GM10248 (cell line): ENCODE results near the gene TPX2.

ENCODE experiments used
- CTCF ChIA-PET: fragments of 300-600 bp; sonication (Branson Sonifier 250); formaldehyde crosslinking; extraction: SDS; loops from one replicate; lab custom pipeline; 2021; ENCODE audit warnings: antibody characterized with exemption; lab: Yijun Ruan, JAX
- POLR2A ChIA-PET: fragments of 350-650 bp; sonication (Branson Sonifier 250); formaldehyde crosslinking; extraction: SDS; loops from one replicate; lab custom pipeline; 2020; ENCODE audit warnings: antibody characterized with exemption; lab: Yijun Ruan, JAX
- DNase-seq: peaks from one replicate; pipeline ENCODE4 v3.0.0; 2012; ENCODE audit errors: extremely low spot score
- TF ChIP-seq, protein P1 (sequence below): IDR thresholded peaks from 2 replicates; pipeline ENCODE4 v1.5.1; 2012; ENCODE audit warnings: mild to moderate bottlenecking, low read depth; ENCODE audit errors: extremely low read depth, missing control alignments, control extremely low read depth

Gene TPX2

GRCh38 chr20:31837896-31838397, 98.9 kb downstream of the TPX2 start:
- TF ChIP-seq, protein P1, sequence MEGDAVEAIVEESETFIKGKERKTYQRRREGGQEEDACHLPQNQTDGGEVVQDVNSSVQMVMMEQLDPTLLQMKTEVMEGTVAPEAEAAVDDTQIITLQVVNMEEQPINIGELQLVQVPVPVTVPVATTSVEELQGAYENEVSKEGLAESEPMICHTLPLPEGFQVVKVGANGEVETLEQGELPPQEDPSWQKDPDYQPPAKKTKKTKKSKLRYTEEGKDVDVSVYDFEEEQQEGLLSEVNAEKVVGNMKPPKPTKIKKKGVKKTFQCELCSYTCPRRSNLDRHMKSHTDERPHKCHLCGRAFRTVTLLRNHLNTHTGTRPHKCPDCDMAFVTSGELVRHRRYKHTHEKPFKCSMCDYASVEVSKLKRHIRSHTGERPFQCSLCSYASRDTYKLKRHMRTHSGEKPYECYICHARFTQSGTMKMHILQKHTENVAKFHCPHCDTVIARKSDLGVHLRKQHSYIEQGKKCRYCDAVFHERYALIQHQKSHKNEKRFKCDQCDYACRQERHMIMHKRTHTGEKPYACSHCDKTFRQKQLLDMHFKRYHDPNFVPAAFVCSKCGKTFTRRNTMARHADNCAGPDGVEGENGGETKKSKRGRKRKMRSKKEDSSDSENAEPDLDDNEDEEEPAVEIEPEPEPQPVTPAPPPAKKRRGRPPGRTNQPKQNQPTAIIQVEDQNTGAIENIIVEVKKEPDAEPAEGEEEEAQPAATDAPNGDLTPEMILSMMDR: no peak
- DNase-seq: no peak
- POLR2A ChIA-PET: no interaction called here
- CTCF ChIA-PET: interaction anchor here (0.9 to 13.3 kb wide), 8 partner anchors 8 to 253 kb away, joined by 3 to 154 read pairs (median 8); partner anchors contain the start of genes FOXS1, MYLK2 and PDRG1

DNA sequence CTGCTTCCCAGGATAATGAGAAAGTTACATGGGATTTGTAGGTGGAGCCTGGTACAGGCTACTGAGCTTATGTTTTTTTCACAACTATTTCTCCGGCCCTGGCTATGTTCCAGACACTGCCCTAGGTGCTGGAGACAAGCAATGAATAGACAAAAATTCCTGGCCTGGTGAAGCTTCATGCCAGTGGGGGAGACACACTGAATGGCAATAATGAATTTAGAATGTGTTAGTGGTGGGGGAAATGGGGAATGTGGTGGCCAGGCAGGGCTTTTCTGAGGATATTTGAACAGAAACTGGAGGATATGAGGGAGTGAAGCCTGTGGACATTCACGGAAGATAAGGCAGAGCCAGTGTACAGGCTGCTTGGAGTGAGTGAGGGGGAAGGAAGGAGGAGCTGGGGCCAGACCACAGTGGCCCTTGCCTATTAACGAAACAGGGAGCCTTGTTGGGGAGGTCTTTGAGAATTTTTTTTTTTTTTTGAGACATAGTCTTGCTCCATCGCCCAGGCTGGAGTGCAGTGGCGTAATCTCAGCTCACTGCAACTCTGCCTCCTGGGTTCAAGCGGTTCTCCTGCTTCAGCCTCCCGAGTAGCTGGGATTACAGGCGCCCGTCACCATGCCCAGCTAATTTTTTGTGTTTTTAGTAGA, 99.7 kb downstream of the TPX2 start:
- TF ChIP-seq, protein P1: no peak
- DNase-seq: no peak
- ChIA-PET POLR2A (no interaction called here), CTCF (interaction anchor here (1.3 to 13.3 kb wide), 6 partner anchors 7 to 252 kb away, joined by 3 to 154 read pairs (median 14); partner anchors contain the start of genes FOXS1 and MYLK2)

DNA sequence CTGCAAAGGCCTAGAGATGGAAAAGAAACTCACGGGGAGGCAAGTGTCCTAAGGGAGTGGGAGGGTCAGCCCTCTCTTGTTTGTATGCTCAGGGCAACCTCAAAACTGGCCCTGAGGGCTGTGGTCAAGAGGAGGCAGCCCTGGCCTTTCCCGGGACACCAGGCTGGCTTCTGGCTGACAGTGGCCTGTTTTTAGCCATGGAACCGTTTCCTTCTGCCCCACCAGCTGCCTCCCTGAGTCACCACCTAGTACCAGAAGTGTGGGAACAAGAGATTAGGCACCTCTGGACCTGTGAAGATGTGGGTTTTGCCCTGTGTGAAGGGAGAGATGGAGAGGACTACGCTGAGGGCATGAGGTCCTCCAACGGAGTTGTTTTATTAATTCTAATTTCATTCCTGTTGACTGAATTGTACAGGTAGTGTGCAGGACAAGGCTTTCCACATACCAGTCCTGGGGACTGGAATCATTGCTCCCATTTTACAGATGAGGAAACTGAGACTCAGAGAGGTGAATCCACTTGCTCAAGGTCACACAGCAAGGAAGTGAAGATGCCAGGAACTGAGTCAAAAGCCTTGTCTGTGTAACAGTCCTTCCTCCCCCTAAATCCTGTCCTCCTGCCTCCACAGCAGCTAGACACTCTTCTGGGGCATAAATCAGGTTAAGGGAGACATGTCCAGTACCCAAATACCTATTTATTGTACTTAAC, 100.8 kb downstream of the TPX2 start:
- no peak for DNase-seq
- POLR2A ChIA-PET: no interaction called here
- TF ChIP-seq, protein P1: no peak
- CTCF ChIA-PET: interaction anchor here (13.3 kb wide), 1 partner anchor 19 kb away, joined by 154 read pairs; the partner anchor contains the start of gene MYLK2

GRCh38 chr20:31840906-31841816, 102.1 kb downstream of the TPX2 start:
- DNase-seq: no peak
- TF ChIP-seq, protein P1: no peak
- CTCF ChIA-PET: interaction anchor here (13.3 kb wide), 1 partner anchor 20 kb away, joined by 154 read pairs; the partner anchor contains the start of gene MYLK2
- POLR2A ChIA-PET: no interaction called here

DNA sequence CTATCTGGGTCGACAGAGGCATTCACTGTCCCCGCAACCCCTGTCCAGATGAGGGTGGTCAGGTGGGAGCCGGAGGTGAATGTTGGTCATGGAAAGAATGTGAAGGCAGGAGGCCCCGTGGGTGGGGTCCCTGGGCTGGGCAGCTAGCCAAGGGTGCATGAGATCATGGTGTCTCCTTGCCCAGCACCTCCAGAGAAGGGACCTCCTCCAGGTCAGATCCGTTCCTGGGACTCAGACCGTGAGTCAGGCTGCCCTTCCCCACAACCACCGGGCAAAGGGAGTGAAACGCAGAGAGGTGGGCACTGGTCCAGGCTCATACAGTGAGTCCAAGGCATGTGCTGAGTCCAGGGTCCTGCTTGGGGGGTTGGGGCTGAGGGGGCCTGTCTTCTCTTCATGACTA, 102.8 kb downstream of the TPX2 start:
- CTCF ChIA-PET: interaction anchor here (1.6 to 13.3 kb wide), 3 partner anchors 11 to 21 kb away, joined by 6 to 154 read pairs (median 8); partner anchors contain the start of gene MYLK2
- no peak for DNase-seq
- POLR2A ChIA-PET: no interaction called here
- TF ChIP-seq, protein P1: no peak
